Measurements from ENCODE around the gene TCTN3. TPM values are rescaled to one million over a fixed set of nuclear protein-coding genes. Genes with fewer than 3 reads are reported as not detected.
A peak's percentile ranks its signal among the peaks of the same experiment; 100 is the strongest.

TCTN3 gene
- total and polyA plus RNA-seq, 2 of the 13 experiments (the other 11 are each of a cell fraction or from before 2014, with no cell fraction given) = 53.3 to 60.0 TPM

DNA sequence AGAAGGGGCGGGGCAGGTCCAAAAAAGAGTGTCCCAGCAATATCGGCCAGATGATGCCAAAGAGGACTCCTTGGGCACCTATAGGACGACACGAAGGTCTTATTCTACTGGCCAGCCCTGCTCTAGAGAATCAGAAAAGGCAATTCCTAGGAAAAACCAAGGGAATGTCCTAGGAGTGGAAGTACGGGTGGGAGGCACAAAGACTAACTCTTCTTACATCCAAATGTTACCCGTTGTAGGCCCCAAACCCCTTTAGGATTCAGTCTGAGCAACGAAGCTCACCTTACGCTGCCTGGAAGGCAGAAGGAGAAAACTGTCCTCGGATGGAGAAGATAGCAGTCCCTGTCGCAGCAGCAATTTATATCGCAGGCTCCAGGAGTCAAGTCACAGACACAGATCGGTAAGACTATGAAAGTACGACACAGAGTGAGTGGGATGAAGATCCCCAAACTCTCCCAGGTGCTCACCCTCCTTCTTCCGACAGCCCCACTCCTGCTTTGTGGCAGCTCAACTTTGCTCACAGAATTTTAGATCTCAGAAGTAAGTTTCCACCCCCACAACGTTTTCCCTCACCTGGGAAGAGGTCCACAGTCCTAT is 558 bp downstream of the TCTN3 start (continued):
- TF ChIP-seq, protein P1, sequence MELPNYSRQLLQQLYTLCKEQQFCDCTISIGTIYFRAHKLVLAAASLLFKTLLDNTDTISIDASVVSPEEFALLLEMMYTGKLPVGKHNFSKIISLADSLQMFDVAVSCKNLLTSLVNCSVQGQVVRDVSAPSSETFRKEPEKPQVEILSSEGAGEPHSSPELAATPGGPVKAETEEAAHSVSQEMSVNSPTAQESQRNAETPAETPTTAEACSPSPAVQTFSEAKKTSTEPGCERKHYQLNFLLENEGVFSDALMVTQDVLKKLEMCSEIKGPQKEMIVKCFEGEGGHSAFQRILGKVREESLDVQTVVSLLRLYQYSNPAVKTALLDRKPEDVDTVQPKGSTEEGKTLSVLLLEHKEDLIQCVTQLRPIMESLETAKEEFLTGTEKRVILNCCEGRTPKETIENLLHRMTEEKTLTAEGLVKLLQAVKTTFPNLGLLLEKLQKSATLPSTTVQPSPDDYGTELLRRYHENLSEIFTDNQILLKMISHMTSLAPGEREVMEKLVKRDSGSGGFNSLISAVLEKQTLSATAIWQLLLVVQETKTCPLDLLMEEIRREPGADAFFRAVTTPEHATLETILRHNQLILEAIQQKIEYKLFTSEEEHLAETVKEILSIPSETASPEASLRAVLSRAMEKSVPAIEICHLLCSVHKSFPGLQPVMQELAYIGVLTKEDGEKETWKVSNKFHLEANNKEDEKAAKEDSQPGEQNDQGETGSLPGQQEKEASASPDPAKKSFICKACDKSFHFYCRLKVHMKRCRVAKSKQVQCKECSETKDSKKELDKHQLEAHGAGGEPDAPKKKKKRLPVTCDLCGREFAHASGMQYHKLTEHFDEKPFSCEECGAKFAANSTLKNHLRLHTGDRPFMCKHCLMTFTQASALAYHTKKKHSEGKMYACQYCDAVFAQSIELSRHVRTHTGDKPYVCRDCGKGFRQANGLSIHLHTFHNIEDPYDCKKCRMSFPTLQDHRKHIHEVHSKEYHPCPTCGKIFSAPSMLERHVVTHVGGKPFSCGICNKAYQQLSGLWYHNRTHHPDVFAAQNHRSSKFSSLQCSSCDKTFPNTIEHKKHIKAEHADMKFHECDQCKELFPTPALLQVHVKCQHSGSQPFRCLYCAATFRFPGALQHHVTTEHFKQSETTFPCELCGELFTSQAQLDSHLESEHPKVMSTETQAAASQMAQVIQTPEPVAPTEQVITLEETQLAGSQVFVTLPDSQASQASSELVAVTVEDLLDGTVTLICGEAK (IDR thresholded peaks at IDR 0.05) = no peak
- TF ChIP-seq, protein P1 (CRISPR knock-in tag; IDR thresholded peaks at IDR 0.05) = no peak
- TF ChIP-seq SALL1 (CRISPR knock-in tag; IDR thresholded peaks at IDR 0.05) = no peak
- TF ChIP-seq, protein P2, sequence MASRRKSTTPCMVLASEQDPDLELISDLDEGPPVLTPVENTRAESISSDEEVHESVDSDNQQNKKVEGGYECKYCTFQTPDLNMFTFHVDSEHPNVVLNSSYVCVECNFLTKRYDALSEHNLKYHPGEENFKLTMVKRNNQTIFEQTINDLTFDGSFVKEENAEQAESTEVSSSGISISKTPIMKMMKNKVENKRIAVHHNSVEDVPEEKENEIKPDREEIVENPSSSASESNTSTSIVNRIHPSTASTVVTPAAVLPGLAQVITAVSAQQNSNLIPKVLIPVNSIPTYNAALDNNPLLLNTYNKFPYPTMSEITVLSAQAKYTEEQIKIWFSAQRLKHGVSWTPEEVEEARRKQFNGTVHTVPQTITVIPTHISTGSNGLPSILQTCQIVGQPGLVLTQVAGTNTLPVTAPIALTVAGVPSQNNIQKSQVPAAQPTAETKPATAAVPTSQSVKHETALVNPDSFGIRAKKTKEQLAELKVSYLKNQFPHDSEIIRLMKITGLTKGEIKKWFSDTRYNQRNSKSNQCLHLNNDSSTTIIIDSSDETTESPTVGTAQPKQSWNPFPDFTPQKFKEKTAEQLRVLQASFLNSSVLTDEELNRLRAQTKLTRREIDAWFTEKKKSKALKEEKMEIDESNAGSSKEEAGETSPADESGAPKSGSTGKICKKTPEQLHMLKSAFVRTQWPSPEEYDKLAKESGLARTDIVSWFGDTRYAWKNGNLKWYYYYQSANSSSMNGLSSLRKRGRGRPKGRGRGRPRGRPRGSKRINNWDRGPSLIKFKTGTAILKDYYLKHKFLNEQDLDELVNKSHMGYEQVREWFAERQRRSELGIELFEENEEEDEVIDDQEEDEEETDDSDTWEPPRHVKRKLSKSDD (CRISPR knock-in tag; IDR thresholded peaks at IDR 0.05; ENCODE audit: low read depth) = 0 out of 2 replicates have a peak, but pooled peaks have one; percentile 37
- TF ChIP-seq CCAR2 (optimal IDR thresholded peaks at IDR 0.05; ENCODE audit: low read depth, low read length) = no peak
- TF ChIP-seq YEATS2 (CRISPR knock-in tag; IDR thresholded peaks at IDR 0.05; ENCODE audit: borderline replicate concordance) = no peak
- no peak for TF ChIP-seq PLRG1 (conservative IDR thresholded peaks at IDR 0.05)
- no peak for TF ChIP-seq ZNF460 (CRISPR knock-in tag; IDR thresholded peaks at IDR 0.05; ENCODE audit: borderline replicate concordance)
- TF ChIP-seq, protein P3, sequence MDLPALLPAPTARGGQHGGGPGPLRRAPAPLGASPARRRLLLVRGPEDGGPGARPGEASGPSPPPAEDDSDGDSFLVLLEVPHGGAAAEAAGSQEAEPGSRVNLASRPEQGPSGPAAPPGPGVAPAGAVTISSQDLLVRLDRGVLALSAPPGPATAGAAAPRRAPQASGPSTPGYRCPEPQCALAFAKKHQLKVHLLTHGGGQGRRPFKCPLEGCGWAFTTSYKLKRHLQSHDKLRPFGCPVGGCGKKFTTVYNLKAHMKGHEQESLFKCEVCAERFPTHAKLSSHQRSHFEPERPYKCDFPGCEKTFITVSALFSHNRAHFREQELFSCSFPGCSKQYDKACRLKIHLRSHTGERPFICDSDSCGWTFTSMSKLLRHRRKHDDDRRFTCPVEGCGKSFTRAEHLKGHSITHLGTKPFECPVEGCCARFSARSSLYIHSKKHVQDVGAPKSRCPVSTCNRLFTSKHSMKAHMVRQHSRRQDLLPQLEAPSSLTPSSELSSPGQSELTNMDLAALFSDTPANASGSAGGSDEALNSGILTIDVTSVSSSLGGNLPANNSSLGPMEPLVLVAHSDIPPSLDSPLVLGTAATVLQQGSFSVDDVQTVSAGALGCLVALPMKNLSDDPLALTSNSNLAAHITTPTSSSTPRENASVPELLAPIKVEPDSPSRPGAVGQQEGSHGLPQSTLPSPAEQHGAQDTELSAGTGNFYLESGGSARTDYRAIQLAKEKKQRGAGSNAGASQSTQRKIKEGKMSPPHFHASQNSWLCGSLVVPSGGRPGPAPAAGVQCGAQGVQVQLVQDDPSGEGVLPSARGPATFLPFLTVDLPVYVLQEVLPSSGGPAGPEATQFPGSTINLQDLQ (CRISPR knock-in tag; IDR thresholded peaks at IDR 0.05) = 0 out of 2 replicates have a peak, but pooled peaks have one; percentile 61
- no peak for TF ChIP-seq ZFX (CRISPR knock-in tag; IDR thresholded peaks at IDR 0.05; ENCODE audit: low read depth)
- TF ChIP-seq, protein P4, sequence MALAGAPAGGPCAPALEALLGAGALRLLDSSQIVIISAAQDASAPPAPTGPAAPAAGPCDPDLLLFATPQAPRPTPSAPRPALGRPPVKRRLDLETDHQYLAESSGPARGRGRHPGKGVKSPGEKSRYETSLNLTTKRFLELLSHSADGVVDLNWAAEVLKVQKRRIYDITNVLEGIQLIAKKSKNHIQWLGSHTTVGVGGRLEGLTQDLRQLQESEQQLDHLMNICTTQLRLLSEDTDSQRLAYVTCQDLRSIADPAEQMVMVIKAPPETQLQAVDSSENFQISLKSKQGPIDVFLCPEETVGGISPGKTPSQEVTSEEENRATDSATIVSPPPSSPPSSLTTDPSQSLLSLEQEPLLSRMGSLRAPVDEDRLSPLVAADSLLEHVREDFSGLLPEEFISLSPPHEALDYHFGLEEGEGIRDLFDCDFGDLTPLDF (CRISPR knock-in tag; IDR thresholded peaks at IDR 0.05) = no peak
- TF ChIP-seq ZNF333 (CRISPR knock-in tag; IDR thresholded peaks at IDR 0.05; ENCODE audit: borderline replicate concordance) = no peak
- TF ChIP-seq PCBP1 (IDR thresholded peaks at IDR 0.05; ENCODE audit: borderline replicate concordance, low read depth, low read length) = no peak
- TF ChIP-seq BCL6 (CRISPR knock-in tag; IDR thresholded peaks at IDR 0.05) = no peak

Measured in HepG2 (cell line).